ENCODE data around the gene LGMN. TPM values are rescaled to one million over a fixed set of nuclear protein-coding genes. Genes with fewer than 3 reads are reported as not detected.

The LGMN gene
- total RNA-seq, 1 experiment from 2014 or later, result not detected

DNA sequence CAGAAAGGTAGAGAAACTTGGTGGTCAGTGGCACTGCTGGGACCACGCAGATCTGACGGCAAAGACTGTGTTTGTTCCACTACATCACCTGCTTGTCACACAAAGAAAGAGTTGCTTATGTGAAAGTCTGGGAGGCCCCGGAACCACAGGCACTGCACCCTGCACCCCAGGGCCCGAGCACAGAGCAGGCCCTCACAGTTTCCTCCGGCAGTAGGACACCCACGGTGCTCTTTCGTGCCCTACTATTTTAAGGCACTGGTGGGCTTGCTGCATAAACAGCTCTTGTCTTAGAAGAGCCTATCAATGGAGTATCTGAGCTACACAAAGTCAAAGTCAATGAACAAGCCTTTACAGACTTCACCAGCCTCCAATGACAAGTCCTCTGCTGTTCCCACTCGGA, 8.0 kb downstream of the LGMN start:
- no peak for DNase-seq
- Histone ChIP-seq H3K4me2 (ENCODE audit: low read depth, low read length, poor library complexity, severe bottlenecking) (no peak overlapping the region), H3K4me1 (ENCODE audit: low read length) (peaks cover 5% of the 10 kb centered on the region; the same call in 1 of the 2 replicates), H3K36me3 (ENCODE audit: insufficient read depth, low read length) (no peaks in the 10 kb centered on the region), H3K79me2 (ENCODE audit: low read length) (no peaks in the 10 kb centered on the region), H3K27me3 (ENCODE audit: low read length) (no peaks in the 10 kb centered on the region), H2AFZ (ENCODE audit: low read length) (no peak overlapping the region), H3K9me3 (ENCODE audit: low read length) (no peaks in the 10 kb centered on the region), H3K9me2 (replicated peaks; ENCODE audit: insufficient read depth, low read length) (no peaks in the 10 kb centered on the region), H3K9ac (ENCODE audit: low read length) (no peak overlapping the region), H4K20me1 (ENCODE audit: insufficient read depth, low read depth, low read length) (no peaks in the 10 kb centered on the region), H3K27ac (ENCODE audit: low read length) (no peak overlapping the region), H3K4me3 (ENCODE audit: low read length) (no peak overlapping the region)

DNA sequence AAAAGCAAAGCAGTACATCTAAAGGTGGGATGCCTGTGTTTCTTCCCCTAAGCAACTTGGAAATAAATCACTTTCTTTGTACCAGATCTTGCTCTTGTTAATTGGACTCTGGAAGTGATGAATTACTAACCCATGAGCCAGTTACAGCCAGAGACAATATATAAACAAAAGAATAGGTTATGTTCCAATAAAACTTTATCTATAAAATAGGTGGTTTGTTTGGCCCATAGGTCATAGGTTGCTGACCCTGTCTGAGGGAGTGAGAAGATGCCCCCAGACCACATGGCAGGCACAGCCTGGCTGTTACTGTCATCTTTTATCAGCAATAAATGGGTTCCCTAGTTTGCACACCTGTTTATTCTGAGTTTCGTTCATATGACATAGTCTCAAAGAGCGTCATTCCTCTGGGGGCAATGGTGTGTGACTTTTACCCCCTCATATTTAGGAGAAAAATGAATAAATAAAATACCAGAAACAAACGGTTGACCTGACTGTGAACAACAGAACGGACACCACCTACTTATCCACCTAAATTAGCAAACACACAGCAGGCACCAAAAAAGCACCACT, 10.7 kb downstream of the LGMN start:
- Histone ChIP-seq H4K20me1 (ENCODE audit: insufficient read depth, low read depth, low read length) (no peaks in the 10 kb centered on the region), H2AFZ (ENCODE audit: low read length) (no peak overlapping the region), H3K27me3 (ENCODE audit: low read length) (no peaks in the 10 kb centered on the region), H3K4me3 (ENCODE audit: low read length) (no peak overlapping the region), H3K27ac (ENCODE audit: low read length) (no peak overlapping the region), H3K4me2 (ENCODE audit: low read depth, low read length, poor library complexity, severe bottlenecking) (no peak overlapping the region), H3K9me3 (ENCODE audit: low read length) (no peaks in the 10 kb centered on the region), H3K9ac (ENCODE audit: low read length) (no peak overlapping the region), H3K4me1 (ENCODE audit: low read length) (no peaks in the 10 kb centered on the region), H3K9me2 (replicated peaks; ENCODE audit: insufficient read depth, low read length) (no peaks in the 10 kb centered on the region), H3K36me3 (ENCODE audit: insufficient read depth, low read length) (no peaks in the 10 kb centered on the region), H3K79me2 (ENCODE audit: low read length) (no peaks in the 10 kb centered on the region)
- DNase-seq, result no peak

DNA sequence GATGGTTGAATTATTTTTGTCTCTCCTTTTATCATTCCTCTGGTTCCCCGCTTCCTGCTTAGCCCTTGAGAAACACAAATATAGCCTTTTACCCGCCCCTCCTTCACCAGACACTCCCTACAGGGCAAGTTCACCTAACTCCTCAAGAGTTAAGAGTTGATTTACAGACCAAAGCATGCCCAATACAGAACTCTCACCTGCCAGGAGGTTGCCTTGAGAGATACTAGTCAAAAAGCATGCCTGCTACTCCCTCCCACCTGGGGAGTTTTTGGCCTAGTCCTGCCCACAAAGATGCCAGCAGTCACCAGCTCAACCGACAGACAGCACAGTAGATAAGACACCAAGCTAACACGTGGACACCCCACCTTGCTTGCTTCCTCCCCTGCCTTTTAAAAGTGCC, 11.2 kb downstream of the LGMN start:
- DNase-seq, result no peak
- Histone ChIP-seq H3K9me3 (ENCODE audit: low read length) (no peaks in the 10 kb centered on the region), H3K4me2 (ENCODE audit: low read depth, low read length, poor library complexity, severe bottlenecking) (no peak overlapping the region), H4K20me1 (ENCODE audit: insufficient read depth, low read depth, low read length) (no peaks in the 10 kb centered on the region), H3K9me2 (replicated peaks; ENCODE audit: insufficient read depth, low read length) (no peaks in the 10 kb centered on the region), H3K79me2 (ENCODE audit: low read length) (no peaks in the 10 kb centered on the region), H2AFZ (ENCODE audit: low read length) (no peak overlapping the region), H3K9ac (ENCODE audit: low read length) (no peak overlapping the region), H3K36me3 (ENCODE audit: insufficient read depth, low read length) (no peaks in the 10 kb centered on the region), H3K4me3 (ENCODE audit: low read length) (no peak overlapping the region), H3K4me1 (ENCODE audit: low read length) (no peaks in the 10 kb centered on the region), H3K27ac (ENCODE audit: low read length) (no peak overlapping the region), H3K27me3 (ENCODE audit: low read length) (no peaks in the 10 kb centered on the region)

DNA sequence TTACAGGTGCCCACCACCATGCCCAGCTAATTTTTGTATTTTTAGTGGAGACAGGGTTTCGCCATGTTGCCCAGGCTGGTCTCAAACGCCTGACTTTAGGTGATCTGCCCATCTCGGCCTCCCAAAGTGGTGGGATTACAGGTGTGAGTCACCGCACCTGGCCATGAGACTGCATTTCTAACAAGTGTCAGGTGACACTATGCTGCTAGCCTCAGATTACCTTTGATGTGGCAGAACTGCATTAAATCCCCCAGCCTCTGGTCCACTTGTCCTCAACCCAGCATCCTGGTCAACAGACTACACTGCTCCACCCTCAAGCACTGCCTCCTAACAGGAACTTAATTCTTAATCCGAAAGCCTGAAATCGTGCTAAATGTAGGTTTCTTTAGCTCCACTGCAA, 13.1 kb downstream of the LGMN start:
- Histone ChIP-seq H3K4me2 (ENCODE audit: low read depth, low read length, poor library complexity, severe bottlenecking) (no peak overlapping the region), H3K9me3 (ENCODE audit: low read length) (no peaks in the 10 kb centered on the region), H2AFZ (ENCODE audit: low read length) (no peak overlapping the region), H3K4me1 (ENCODE audit: low read length) (no peaks in the 10 kb centered on the region), H3K79me2 (ENCODE audit: low read length) (no peaks in the 10 kb centered on the region), H3K27ac (ENCODE audit: low read length) (no peak overlapping the region), H3K36me3 (ENCODE audit: insufficient read depth, low read length) (no peaks in the 10 kb centered on the region), H3K4me3 (ENCODE audit: low read length) (no peak overlapping the region), H3K9ac (ENCODE audit: low read length) (no peak overlapping the region), H3K27me3 (ENCODE audit: low read length) (no peaks in the 10 kb centered on the region), H3K9me2 (replicated peaks; ENCODE audit: insufficient read depth, low read length) (no peaks in the 10 kb centered on the region), H4K20me1 (ENCODE audit: insufficient read depth, low read depth, low read length) (no peaks in the 10 kb centered on the region)
- no peak for DNase-seq

DNA sequence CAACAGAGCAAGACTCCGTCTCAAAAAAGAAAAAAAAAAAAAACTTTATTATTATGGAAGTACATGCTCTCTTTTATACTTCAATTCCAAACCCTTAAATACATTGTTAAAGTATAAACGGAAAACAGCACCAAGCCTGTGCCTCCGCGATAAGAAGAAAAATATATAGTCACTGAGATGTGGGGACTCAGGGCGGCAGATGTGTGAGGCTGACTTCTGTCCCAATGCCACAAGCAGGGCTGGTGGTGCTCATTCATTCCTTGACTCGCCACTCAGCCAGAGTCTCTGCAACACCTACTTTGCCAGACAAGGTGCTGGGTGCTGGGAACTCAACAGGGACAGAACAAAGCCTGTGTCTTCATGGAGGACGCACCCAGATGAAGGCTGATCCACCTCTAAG, 13.8 kb downstream of the LGMN start:
- Histone ChIP-seq H3K27ac (ENCODE audit: low read length) (no peak overlapping the region), H2AFZ (ENCODE audit: low read length) (no peak overlapping the region), H3K9me2 (replicated peaks; ENCODE audit: insufficient read depth, low read length) (no peaks in the 10 kb centered on the region), H3K9ac (ENCODE audit: low read length) (no peak overlapping the region), H3K4me3 (ENCODE audit: low read length) (no peak overlapping the region), H3K4me2 (ENCODE audit: low read depth, low read length, poor library complexity, severe bottlenecking) (no peak overlapping the region), H3K27me3 (ENCODE audit: low read length) (no peaks in the 10 kb centered on the region), H3K36me3 (ENCODE audit: insufficient read depth, low read length) (no peaks in the 10 kb centered on the region), H4K20me1 (ENCODE audit: insufficient read depth, low read depth, low read length) (no peaks in the 10 kb centered on the region), H3K9me3 (ENCODE audit: low read length) (no peaks in the 10 kb centered on the region), H3K79me2 (ENCODE audit: low read length) (no peaks in the 10 kb centered on the region), H3K4me1 (ENCODE audit: low read length) (no peaks in the 10 kb centered on the region)
- no peak for DNase-seq

DNA sequence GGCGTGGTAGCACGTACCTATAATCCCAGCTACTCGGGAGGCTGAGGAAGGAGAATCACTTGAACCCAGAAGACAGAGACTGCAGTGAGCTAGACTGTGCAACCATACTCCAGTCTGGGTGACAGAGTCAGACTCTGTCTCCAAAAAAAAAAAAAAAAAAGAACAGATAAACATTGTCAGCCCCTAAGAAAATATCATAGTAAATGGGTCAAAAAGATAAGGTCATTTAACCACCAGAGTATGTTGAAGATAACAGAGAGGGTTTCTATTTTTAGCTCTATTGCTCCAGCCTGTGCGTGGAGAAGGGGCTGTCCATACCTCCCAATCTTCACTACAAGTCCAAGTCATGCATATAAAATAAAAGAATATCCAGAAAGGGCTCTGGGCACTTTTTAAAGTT, 15.4 kb downstream of the LGMN start:
- Histone ChIP-seq H3K9me3 (ENCODE audit: low read length) (no peaks in the 10 kb centered on the region), H3K36me3 (ENCODE audit: insufficient read depth, low read length) (no peaks in the 10 kb centered on the region), H3K4me1 (ENCODE audit: low read length) (no peaks in the 10 kb centered on the region), H3K27ac (ENCODE audit: low read length) (no peak overlapping the region), H3K4me2 (ENCODE audit: low read depth, low read length, poor library complexity, severe bottlenecking) (no peak overlapping the region), H3K9ac (ENCODE audit: low read length) (no peak overlapping the region), H4K20me1 (ENCODE audit: insufficient read depth, low read depth, low read length) (no peaks in the 10 kb centered on the region), H3K79me2 (ENCODE audit: low read length) (no peaks in the 10 kb centered on the region), H3K9me2 (replicated peaks; ENCODE audit: insufficient read depth, low read length) (no peaks in the 10 kb centered on the region), H2AFZ (ENCODE audit: low read length) (no peak overlapping the region), H3K27me3 (ENCODE audit: low read length) (no peaks in the 10 kb centered on the region), H3K4me3 (ENCODE audit: low read length) (no peak overlapping the region)
- no peak for DNase-seq

DNA sequence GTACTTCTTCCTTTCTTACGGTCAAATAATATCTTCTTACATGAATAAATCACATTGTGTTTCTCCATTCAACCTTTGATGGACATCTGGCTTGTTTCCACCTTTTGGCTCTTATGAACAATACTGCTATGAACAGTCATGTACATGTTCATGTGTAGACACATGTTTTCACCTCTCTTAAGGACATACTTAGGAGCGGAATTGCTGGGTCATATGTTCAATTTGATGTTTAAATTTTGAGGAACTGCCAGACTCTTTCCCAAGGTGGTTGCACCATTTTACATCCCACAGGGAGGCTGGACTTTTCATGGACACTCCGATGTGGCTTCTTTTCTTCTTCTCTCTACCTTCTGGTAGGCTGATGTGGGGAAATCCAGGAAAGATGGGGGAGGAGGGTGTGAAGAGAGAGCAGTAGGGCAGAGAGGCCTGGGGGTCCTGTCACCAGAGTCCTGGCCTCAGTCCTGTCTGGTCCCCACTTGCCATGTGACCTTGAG, 16.8 kb downstream of the LGMN start:
- Histone ChIP-seq H3K9me3 (ENCODE audit: low read length) (no peaks in the 10 kb centered on the region), H3K79me2 (ENCODE audit: low read length) (no peaks in the 10 kb centered on the region), H3K36me3 (ENCODE audit: insufficient read depth, low read length) (no peaks in the 10 kb centered on the region), H3K9me2 (replicated peaks; ENCODE audit: insufficient read depth, low read length) (no peaks in the 10 kb centered on the region), H2AFZ (ENCODE audit: low read length) (no peak overlapping the region), H3K27ac (ENCODE audit: low read length) (no peak overlapping the region), H4K20me1 (ENCODE audit: insufficient read depth, low read depth, low read length) (no peaks in the 10 kb centered on the region), H3K4me3 (ENCODE audit: low read length) (no peak overlapping the region), H3K9ac (ENCODE audit: low read length) (no peak overlapping the region), H3K27me3 (ENCODE audit: low read length) (no peaks in the 10 kb centered on the region; the same call in 1 of the 2 replicates), H3K4me2 (ENCODE audit: low read depth, low read length, poor library complexity, severe bottlenecking) (no peak overlapping the region), H3K4me1 (ENCODE audit: low read length) (no peaks in the 10 kb centered on the region)
- DNase-seq, result no peak

DNA sequence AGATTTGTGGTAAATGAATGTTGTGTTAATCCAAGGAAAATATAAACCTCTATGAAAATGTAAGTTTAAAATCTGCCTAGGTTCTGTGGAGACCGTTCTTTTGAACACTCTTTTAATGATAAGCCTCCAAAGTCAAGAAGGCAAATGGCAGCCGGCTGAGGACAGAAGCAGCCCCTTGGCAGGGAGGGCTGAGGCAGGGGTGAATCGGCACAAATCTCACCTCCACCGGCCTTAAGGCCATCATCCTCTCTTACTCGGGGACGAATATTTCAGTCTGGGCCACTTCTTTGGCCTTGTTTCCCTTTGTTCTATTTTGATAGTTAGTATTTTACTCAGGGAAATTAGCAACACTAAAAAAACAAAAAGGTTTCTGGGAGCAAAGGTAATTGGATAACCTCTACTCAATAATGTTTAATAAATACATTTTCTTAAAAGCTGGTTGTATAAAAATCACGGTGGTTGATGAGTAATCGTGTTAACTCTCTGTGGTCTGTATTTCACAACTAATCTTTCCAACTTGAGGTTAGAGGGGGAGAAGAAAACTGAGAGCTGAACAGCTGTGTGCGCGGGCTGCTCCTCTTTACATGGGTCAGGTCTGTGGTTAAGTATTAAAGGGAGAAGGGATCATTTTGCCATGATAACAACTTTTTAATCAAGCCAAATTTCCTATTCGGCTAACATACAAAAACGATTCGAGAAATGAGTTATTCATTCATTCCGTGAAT, 18.6 kb downstream of the LGMN start:
- no peak for DNase-seq
- Histone ChIP-seq H2AFZ (ENCODE audit: low read length) (no peak overlapping the region), H3K79me2 (ENCODE audit: low read length) (no peaks in the 10 kb centered on the region), H3K4me2 (ENCODE audit: low read depth, low read length, poor library complexity, severe bottlenecking) (no peak overlapping the region), H3K27me3 (ENCODE audit: low read length) (no peaks in the 10 kb centered on the region; the same call in 1 of the 2 replicates), H3K4me1 (ENCODE audit: low read length) (no peaks in the 10 kb centered on the region), H3K27ac (ENCODE audit: low read length) (no peak overlapping the region), H4K20me1 (ENCODE audit: insufficient read depth, low read depth, low read length) (no peaks in the 10 kb centered on the region), H3K36me3 (ENCODE audit: insufficient read depth, low read length) (no peaks in the 10 kb centered on the region), H3K4me3 (ENCODE audit: low read length) (no peak overlapping the region), H3K9me3 (ENCODE audit: low read length) (no peaks in the 10 kb centered on the region), H3K9me2 (replicated peaks; ENCODE audit: insufficient read depth, low read length) (no peaks in the 10 kb centered on the region), H3K9ac (ENCODE audit: low read length) (no peak overlapping the region)
